NT2/D1 (cell line): ENCODE results near the gene DTD2.

ENCODE experiments used
- DNase-seq: peaks from one replicate; pipeline ENCODE4 v3.0.0-alpha.2; 2011; ENCODE audit warnings: low read depth, low spot score
- H3K27me3 ChIP-seq: 2 replicates; pipeline ENCODE4 v1.6.0; 2011; ENCODE audit warnings: mild to moderate bottlenecking; ENCODE audit not compliant: insufficient read length, insufficient read depth
- H3K36me3 ChIP-seq: 2 replicates; pipeline ENCODE4 v1.6.1; 2011; ENCODE audit warnings: mild to moderate bottlenecking, low read length, mixed read lengths; ENCODE audit not compliant: insufficient read depth, insufficient read length
- H3K4me1 ChIP-seq: 2 replicates; pipeline ENCODE4 v1.5.1; 2011; ENCODE audit not compliant: insufficient read depth, insufficient read length
- H3K4me3 ChIP-seq: 2 replicates; pipeline ENCODE4 v1.5.1; 2011; ENCODE audit warnings: low read depth; ENCODE audit not compliant: insufficient read length
- H3K9ac ChIP-seq: 2 replicates; pipeline ENCODE4 v1.6.0; 2011; ENCODE audit warnings: low read depth; ENCODE audit not compliant: insufficient read length
- H3K9me3 ChIP-seq: 2 replicates; pipeline ENCODE4 v1.5.1; 2011; ENCODE audit warnings: mild to moderate bottlenecking, low read length; ENCODE audit not compliant: insufficient read depth
- SUZ12 ChIP-seq: IDR thresholded peaks from 2 replicates; pipeline ENCODE4 v1.6.1; 2011; ENCODE audit not compliant: insufficient read length, insufficient read depth; ENCODE audit errors: extremely low read depth
- YY1 ChIP-seq: IDR thresholded peaks from 2 replicates; pipeline ENCODE4 v1.6.1; 2011; ENCODE audit not compliant: insufficient read length, insufficient read depth
- ZNF274 ChIP-seq: IDR thresholded peaks from 2 replicates; pipeline ENCODE4 v1.6.1; 2011; ENCODE audit warnings: mild to moderate bottlenecking, low read depth, low read length

Gene DTD2

DNA sequence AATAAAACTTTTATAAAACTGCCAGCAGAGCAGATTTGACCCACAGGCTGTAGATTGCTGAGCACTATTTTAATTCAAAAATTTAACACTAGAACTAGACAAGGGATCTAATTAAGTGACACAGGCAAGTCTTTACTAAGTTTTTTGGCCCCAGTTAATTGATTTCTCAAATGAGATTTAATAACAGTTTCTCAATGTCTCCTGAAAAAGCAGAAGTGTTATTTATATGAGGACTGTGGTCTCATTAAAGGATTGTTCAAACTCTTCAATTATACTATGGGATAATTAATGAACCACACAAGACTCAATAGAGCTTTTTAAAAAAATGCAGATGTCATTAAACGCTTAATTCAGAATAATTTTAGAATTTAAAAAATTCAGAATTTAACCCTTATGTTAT lies 38.9 kb downstream of the DTD2 start:
- Histone ChIP-seq H3K36me3 (no peaks in the 10 kb centered on the region), H3K27me3 (no peaks in the 10 kb centered on the region), H3K9ac (no peak overlapping the region), H3K4me3 (no peak overlapping the region), H3K4me1 (no peaks in the 10 kb centered on the region), H3K9me3 (no peaks in the 10 kb centered on the region)
- TF ChIP-seq ZNF274 (no peak), SUZ12 (no peak)
- no peak for DNase-seq

DNA sequence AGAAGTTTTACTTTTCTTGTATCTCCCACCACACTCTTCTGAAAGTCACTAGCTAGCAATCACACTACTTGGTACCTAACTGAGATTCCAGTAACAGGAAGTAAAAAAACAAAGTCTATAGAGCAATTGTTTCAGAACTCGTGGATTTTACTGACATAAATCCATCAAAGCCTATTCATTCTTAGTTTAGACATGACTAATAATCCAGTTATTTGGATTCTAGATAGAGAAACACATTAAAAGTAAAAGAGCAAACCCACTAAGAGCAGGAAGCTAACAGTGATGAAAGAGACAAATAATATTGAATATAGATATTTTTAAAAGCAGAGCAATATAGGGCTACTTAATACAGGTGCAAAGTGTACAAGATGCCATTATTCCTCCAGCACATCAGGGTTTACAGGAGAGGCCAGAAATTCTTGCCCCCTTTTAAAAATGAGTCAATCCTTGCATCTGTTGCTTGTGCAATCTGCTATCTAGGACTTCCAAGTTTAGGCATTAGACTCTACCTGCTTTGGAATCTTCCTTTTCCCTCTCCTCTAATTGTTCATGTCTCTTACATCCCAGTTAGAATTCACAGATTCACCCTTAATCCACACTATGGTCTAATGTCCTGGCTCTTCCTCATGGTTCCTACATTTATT lies 43.0 kb downstream of the DTD2 start:
- no peak overlapping the region for H3K9ac ChIP-seq
- no peaks in the 10 kb centered on the region for H3K36me3 ChIP-seq
- no peak for TF ChIP-seq SUZ12
- TF ChIP-seq ZNF274, result no peak
- TF ChIP-seq YY1, result no peak
- no peaks in the 10 kb centered on the region for H3K4me1 ChIP-seq
- no peaks in the 10 kb centered on the region for H3K27me3 ChIP-seq
- no peaks in the 10 kb centered on the region for H3K9me3 ChIP-seq
- no peak overlapping the region for H3K4me3 ChIP-seq
- no peak for DNase-seq

DNA sequence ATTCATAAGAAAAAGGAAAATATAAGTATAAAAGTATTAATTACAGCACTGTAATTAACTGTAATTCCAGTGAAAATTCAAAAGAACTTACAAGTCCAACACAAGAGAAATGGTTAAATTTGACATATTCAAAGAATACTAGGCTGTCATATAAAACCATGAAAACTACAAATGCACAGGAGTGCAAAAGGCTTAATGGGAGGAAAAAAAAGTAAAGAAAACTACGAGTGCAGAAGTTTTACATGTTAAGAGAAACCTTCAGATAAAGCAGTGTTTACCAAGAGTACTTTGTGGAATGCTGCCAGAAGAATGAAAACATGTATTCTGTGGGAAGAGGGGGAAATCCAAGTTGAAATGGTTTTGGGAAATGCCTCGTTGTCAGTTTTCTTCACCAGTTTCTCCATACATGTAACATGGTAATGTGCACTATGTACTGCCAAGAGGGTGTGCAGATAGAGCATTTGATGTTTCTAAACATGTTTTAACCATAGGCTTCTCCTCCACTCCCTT lies 46.0 kb downstream of the DTD2 start:
- Histone ChIP-seq H3K4me1 (no peaks in the 10 kb centered on the region), H3K36me3 (no peaks in the 10 kb centered on the region), H3K27me3 (no peaks in the 10 kb centered on the region), H3K9me3 (no peaks in the 10 kb centered on the region), H3K4me3 (no peak overlapping the region), H3K9ac (no peak overlapping the region)
- no peak for DNase-seq
- TF ChIP-seq ZNF274 (no peak), SUZ12 (no peak), YY1 (no peak)

DNA sequence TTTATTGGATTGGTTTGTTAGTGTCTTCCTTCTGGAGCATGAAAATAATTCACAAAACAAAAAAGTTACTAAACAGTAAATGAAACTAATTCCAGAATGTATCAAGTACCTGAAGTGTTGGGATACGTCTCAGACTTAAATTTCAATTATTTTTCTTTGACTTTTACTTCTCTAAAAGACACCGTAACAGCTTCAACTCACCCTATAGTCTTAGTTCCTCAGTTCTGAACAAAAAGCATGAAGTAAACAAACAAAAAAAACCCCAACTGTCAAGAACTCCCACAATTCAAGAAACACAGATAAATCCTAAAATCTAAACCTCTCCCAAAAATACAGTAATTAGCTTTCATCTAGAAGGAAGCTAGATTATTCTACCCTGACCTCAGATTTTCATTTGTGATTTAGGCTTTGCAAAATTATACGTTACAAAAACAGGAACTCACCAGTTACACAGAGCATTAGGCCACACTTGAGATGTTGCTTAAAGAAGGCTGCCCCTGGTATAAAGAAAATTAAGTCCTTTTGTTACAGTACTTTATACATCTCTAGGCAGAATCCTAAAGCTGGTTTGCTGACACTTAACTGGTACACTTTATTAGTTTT lies 47.2 kb downstream of the DTD2 start:
- Histone ChIP-seq H3K4me3 (no peak overlapping the region), H3K9me3 (no peaks in the 10 kb centered on the region), H3K36me3 (no peaks in the 10 kb centered on the region), H3K27me3 (no peaks in the 10 kb centered on the region), H3K4me1 (no peaks in the 10 kb centered on the region), H3K9ac (no peak overlapping the region)
- TF ChIP-seq SUZ12 (no peak), YY1 (no peak), ZNF274 (no peak)
- no peak for DNase-seq

DNA sequence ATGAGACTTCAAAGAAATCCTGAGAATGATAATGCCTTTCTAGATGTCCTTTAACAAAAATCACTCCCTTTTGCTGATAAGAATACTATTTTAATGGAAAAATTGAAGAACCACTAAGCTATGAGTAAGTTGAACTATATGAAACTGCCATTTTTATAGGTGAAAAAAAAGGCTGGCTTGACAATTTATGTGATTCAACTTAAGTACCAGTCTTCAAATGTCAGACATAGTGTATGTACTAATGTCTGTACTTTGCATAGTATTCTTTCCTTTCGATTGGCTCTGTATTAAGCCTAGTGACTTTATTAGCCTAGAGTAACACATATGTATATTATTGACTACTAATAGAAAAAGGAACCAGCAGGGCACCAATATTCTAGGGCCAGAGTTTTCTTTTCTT lies 48.9 kb downstream of the DTD2 start:
- Histone ChIP-seq H3K27me3 (no peaks in the 10 kb centered on the region), H3K4me1 (no peaks in the 10 kb centered on the region), H3K36me3 (no peaks in the 10 kb centered on the region), H3K4me3 (no peak overlapping the region), H3K9me3 (no peaks in the 10 kb centered on the region), H3K9ac (no peak overlapping the region)
- no peak for TF ChIP-seq YY1
- no peak for TF ChIP-seq ZNF274
- no peak for TF ChIP-seq SUZ12
- DNase-seq, result no peak

DNA sequence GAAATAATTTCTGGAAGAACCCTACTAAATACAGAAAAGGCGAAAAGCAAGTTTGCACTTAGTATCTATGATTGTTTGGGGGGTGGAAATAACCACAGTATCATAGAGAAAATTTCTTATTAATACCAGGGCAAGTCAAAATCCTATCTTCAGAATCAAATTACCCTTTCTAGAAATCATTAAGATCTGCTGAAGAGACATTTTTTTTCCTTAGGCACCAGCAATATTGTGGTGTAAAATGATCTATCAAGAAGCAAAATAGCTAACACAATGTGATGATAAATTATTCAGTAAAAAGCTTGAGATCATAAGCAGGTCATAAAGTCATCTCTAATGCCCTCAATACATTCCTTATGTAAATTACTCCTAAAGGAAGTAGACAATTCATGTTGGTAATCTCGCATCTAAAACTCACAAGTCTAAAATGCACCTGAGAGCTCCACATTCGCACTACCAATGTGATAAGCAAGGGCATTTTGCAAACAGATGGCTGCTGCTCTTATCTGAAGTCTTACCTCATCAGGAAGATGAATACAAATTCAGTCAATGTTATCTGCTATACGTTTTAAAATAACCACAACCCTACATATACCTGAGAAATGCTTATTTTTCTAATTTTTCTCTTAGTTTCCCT lies 51.6 kb downstream of the DTD2 start:
- Histone ChIP-seq H3K27me3 (no peaks in the 10 kb centered on the region), H3K4me1 (no peaks in the 10 kb centered on the region)
- no peak for DNase-seq

DNA sequence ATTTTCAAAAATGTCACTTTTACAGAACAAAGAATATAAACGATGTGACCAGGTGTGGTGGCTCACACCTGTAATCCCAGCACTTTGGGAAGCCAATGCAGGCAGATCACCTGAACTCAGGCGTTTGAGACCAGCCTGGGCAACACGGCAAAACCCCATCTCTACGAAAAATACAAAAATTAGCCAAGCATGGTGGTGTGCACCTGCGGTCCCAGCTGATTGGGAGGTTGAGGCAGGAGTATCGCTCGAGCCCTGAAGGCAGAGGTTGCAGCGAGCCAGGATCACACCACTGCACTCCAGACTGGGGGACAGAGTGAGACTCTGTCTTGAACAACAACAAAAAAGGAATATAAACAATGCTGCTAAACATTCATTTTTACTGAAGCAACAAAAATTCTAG lies 52.2 kb downstream of the DTD2 start:
- H3K4me1 ChIP-seq, result no peaks in the 10 kb centered on the region
- no peaks in the 10 kb centered on the region for H3K9me3 ChIP-seq
- H3K4me3 ChIP-seq, result no peak overlapping the region
- TF ChIP-seq SUZ12 (no peak), YY1 (no peak), ZNF274 (no peak)
- H3K9ac ChIP-seq, result no peak overlapping the region
- DNase-seq, result no peak
- H3K27me3 ChIP-seq, result no peaks in the 10 kb centered on the region
- peaks cover 6% of the 10 kb centered on the region for H3K36me3 ChIP-seq

More for the DNA sequence above, 51.6 kb downstream of the DTD2 start:
- Histone ChIP-seq H3K4me3 (no peak overlapping the region), H3K9me3 (no peaks in the 10 kb centered on the region), H3K36me3 (peaks cover 6% of the 10 kb centered on the region), H3K9ac (no peak overlapping the region)
- TF ChIP-seq SUZ12 (no peak), YY1 (no peak), ZNF274 (no peak)
